Gastroesophageal sphincter (tissue), 3 donors: ENCODE measurements around the gene PNCK.

Experiments
- POLR2A ChIP-seq, 2 donors: fragments of 450-650 bp; IDR thresholded peaks; one replicate each; pipeline ENCODE4 v1.6.1; 2017; ENCODE audit warnings: antibody characterized with exemption in 2 of 2, mild to moderate bottlenecking in 2 of 2, moderate library complexity in 1 of 2
- POLR2AphosphoS5 ChIP-seq: sonication (generic); formaldehyde crosslinking; IDR thresholded peaks from one replicate; pipeline ENCODE4 v1.6.1; 2017; ENCODE audit warnings: antibody characterized with exemption
- TF ChIP-seq, protein P1 (sequence below), 4 experiments: fragments of 200-600 bp in 2 of 4; fragments of 450-650 bp in 2 of 4; sonication (generic) in 1 of 4; IDR thresholded peaks; one replicate each; pipeline ENCODE4 v1.5.1; 2017 to 2019; ENCODE audit warnings: antibody characterized with exemption in 4 of 4, mild to moderate bottlenecking in 2 of 4, moderate library complexity in 2 of 4

DNA sequence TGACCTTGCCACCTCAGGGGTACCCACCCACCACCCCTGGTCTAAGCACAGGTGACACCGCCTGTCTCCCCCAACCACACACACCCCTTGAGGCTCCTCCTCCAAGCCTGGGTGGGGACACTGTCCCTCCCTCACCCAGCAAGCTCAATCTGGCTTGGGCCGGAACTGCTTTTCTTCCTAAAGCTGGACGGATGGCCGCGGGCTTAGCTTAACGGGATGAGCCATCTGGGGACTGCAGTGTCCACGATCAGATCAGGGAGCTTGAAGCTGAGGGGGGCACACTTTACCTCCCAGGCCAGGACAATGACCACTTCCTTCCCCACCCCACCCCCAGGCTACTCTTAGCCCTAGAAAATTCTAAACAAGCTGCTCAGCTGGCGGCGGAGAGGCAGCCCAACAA lies 13.1 kb upstream of the PNCK start:
- TF ChIP-seq, protein P1, sequence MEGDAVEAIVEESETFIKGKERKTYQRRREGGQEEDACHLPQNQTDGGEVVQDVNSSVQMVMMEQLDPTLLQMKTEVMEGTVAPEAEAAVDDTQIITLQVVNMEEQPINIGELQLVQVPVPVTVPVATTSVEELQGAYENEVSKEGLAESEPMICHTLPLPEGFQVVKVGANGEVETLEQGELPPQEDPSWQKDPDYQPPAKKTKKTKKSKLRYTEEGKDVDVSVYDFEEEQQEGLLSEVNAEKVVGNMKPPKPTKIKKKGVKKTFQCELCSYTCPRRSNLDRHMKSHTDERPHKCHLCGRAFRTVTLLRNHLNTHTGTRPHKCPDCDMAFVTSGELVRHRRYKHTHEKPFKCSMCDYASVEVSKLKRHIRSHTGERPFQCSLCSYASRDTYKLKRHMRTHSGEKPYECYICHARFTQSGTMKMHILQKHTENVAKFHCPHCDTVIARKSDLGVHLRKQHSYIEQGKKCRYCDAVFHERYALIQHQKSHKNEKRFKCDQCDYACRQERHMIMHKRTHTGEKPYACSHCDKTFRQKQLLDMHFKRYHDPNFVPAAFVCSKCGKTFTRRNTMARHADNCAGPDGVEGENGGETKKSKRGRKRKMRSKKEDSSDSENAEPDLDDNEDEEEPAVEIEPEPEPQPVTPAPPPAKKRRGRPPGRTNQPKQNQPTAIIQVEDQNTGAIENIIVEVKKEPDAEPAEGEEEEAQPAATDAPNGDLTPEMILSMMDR (IDR thresholded peaks at IDR 0.05) = no peak
- TF ChIP-seq POLR2AphosphoS5 = no peak
- no peak for TF ChIP-seq POLR2A (IDR thresholded peaks at IDR 0.05)
